Measurements from ENCODE around the gene MANSC4. TPM values are rescaled to one million over a fixed set of nuclear protein-coding genes. Genes with fewer than 3 reads are reported as not detected.

The MANSC4 gene
- polyA plus RNA-seq, 1 donor, result 0.32 TPM

DNA sequence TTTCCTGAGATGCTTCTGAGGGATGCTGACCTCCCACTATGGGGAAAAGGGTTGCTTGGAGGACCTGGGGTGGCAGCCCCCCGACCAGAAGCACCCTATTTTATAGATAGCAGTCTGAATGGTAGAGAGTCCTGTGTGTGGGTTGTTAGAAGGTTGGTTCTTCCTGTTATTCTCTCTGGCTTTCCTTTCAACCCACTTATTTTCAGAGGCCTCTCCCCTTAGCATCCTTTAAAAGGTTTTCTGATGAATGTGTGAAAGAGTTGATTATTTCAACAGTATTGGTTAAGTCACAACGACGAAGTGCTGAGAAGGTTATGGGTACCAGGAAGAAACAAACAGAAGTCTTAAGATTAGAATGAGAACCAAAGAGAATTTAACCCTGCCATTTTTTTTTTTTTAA is 20.8 kb upstream of the MANSC4 start:
- no peak for DNase-seq (ENCODE audit: low read depth)

GRCh38 chr12:27797301-27798025 is 17.4 kb upstream of the MANSC4 start:
- no peak for DNase-seq (ENCODE audit: low read depth)

DNA sequence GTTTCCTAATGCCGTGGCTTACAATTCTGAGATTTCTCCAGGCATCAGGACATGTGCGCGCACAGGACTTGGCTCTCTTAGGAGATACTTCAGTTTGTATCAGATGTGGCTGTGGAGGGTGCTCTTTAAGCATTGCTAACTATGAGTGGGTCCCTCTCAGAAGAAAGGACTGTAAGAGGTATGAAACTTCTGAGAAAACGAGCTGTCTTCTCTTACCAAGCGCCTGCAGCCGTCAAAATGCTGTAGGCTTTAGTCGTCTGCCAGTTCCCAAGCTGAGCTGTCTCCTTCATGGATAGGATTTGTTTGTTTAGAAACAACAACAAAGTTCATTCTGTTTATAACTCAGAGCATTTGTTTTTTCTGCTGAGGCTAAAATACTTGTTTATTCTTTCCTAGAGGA is 16.1 kb upstream of the MANSC4 start:
- no peak for DNase-seq (ENCODE audit: low read depth)

GRCh38 chr12:27794818-27795584 is 15.0 kb upstream of the MANSC4 start:
- no peak for DNase-seq (ENCODE audit: low read depth)

- DNase-seq (ENCODE audit: low read depth), result no peak
These were observed 10.1 kb upstream of the MANSC4 start for GRCh38 chr12:27790179-27790578.

DNA sequence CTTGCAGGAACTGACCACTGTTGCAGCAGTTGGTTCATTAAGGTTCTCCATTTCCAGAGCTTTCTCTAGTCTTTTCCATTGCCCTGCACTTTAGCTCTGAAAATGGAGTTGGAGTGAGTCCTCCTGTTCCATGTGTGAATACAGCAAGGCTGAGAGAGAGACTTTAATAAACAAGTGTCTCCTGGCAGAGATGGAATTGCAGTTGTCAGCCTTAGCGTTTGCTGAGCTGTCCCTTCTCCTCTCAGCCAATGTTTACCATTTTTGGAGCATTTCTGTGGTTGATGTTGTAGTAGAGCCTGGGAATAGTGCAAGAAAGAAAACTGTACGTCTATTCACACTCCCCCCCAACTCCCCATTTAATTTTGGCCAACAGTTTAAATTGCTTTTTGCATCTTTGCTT is 7.5 kb upstream of the MANSC4 start:
- no peak for DNase-seq (ENCODE audit: low read depth)

DNA sequence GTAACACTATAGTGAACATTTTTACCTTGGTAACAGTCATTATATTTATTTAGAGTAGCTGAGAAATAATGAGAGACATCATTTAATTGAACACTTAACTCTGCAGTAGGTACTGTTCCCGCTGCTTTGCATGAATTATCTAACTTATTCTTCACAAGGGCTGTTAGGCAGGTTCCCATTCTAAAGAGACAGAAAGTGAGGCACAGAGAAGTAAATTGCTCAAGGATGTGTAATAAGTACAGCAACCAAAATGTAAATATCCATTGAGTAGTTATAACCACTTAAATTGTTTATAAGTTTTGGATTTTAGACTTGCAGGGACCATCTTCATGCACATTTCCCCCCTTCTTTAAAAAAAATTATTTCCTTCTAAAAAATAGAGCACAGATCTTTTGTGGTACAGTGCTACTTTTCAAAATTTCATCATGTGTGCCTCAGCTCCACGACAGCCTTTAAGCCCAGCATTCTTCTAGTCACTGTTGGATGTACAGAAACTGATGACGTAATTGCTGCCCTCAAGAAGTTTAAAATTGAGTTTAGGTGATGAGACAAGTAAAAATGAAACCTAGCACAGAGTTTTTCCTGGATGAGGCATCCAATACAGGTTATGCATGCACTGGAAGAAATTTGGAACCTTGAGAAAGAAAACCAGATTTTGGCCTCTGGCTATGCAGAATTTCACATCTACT is 6.0 kb upstream of the MANSC4 start:
- DNase-seq (ENCODE audit: low read depth), result no peak

GRCh38 chr12:27782481-27782880 is 2.4 kb upstream of the MANSC4 start:
- DNase-seq (ENCODE audit: low read depth), result no peak

DNA sequence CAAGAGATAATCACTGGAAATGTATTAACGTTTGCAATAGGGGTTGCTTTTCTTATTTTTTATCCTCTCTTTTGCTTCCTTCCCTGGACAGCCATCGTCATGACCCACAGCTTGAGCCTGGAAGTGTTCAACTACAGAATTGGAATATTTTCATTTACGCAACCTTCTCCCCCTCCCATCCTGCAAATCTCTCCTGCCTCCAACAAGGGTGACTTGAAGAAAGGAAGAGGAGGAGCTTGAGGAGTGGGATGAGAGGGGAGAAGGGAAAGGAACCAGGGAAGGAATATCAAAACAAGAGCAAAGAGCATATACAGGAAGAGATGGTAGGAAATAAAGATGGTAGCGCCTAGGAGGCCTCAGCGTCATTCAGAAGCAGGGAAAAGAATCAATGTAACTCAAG is 1.6 kb upstream of the MANSC4 start:
- no peak for DNase-seq (ENCODE audit: low read depth)

DNA sequence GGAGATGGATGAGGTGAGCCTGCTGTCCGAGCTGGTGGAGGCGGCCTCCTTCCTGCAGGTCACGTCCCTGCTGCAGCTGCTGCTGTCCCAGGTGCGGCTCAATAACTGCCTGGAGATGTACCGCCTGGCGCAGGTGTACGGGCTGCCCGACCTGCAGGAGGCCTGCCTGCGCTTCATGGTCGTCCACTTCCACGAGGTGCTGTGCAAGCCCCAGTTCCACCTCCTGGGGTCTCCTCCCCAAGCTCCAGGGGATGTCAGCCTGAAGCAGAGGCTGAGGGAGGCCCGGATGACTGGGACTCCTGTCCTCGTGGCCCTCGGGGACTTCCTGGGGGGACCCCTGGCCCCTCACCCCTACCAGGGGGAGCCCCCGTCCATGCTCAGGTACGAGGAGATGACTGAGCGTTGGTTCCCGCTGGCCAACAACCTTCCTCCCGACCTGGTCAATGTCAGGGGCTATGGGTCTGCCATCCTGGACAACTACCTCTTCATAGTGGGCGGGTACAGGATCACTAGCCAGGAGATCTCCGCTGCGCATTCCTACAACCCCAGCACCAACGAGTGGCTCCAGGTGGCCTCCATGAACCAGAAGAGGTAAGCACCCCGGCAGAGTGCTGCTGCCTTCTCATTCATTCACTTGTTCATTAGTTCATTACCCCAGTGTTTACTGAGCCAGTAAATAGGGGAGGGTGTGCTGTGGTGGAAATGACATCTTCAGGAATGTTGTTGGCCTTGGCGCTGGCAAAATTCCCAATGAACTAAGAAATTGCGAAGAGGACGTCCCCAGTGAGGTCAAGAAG is 774 bp upstream of the MANSC4 start:
- no peak for DNase-seq (ENCODE audit: low read depth)

- DNase-seq (ENCODE audit: low read depth), result no peak
These were observed 568 bp downstream of the MANSC4 start for GRCh38 chr12:27779416-27779919.

GRCh38 chr12:27778206-27778605 is 1.8 kb downstream of the MANSC4 start:
- DNase-seq (ENCODE audit: low read depth), result no peak

DNA sequence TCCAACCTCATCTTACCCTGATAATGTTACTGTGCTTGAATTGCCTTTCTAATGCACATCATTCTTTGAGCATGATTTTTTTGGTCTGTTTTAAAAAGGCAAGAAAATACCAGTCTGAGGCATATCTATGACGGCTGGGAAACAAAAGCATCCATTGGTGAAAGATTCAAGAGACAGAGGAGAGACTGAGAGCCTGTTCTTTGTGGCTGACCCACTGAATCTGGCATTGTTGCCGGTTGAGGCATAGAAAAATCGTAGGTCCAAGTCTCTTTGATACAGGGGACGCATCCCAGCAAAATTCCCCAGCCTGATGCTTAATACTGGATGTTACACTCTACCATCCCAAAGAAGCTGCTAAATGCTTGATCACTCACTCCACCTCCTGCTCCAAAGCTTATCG is 2.9 kb downstream of the MANSC4 start:
- no peak for DNase-seq (ENCODE audit: low read depth)

DNA sequence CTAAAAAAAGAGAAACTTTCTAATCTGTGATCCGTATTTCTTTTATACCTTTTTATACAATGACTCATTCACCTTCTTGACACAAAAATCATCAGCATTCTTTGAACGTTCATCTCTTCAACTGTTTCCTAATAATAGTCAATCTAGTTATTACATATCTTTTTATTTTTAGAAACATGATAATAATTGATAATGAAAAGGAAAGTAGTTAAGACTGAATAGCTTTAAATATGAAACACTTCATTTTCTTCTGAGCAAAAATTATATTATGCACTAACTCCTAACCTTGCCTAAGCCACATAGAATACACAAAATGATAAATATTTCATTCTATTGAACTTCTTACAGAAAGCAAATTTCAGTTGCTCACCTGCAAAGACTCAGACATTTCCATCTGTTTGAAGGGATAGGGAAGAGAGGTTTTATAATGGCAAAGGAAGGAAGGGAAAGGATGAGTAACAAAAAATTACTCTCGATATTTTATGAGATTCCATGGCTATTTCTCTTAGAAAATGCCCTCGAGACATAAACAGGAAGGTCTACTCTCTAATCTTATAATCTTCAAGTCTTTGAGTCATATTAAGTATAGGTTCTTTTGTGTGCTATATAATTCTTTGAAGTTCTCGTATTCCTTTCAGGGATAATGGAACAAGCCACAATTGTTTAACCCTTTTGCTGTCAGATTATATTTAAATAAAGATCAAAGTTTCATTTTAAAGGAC is 7.5 kb downstream of the MANSC4 start:
- DNase-seq (ENCODE audit: low read depth), result no peak

DNA sequence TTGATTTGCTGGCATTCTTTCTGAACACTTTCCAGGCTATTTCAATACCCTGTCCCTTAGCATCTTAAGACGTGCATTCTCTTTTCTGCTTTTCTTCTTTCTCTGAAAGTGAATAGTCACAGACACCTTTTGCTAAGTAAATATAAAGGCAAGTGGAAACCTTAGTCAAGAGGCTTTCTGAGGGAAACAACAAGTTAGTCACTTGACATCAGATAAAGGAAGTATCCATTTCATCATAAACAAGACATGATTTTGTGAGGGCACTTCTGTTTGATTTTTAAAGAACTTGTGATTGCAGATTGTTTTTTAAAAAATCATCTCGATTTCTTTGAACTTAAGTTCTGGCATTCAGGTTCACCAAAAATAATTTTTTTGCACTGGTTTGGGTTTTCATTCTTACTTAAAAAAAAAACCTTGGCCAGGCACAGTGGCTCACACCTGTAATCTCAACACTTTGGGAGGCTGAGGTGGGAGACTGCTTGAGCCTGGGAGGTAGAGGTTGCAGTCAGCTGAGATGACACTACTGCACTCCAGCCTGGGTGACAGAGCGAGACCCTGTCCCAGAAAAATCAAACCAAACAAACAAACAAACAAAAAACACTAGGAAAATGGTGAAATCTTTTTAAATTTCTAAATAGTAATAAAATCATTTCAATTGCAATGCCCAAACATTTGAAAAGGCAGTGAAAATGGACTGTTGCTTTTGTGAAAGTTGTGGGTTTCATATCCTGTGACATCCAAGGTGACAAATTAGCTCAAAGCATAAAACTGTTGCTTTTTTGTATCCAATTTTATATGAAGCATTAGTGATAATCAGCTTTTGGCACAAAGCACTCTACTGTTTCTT is 8.3 kb downstream of the MANSC4 start:
- DNase-seq (ENCODE audit: low read depth), result no peak

DNA sequence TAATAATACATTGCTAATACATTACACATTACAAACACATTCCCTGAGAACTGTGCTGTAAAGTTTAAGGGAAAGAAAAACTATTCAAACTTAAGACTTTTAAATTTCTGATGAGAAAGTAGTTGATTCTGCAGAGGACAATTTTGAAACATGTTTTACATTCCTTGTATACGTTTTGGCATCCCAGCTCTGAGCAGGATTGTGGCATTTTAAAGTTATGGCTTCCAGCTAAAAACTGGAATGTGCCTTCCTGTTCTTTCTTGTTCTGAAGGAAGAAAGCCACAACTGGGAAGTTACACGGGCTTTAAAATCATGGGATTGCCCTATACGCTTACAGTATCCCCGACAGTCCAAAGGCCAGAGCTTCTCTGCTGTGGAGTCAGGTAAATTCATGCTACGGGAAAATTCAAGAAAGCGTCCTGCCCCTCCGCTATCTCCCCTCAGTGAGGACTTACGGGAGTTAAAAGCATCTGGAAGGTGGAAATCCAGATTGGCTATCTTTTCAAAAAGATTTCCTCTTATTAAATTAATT is 10.8 kb downstream of the MANSC4 start:
- DNase-seq (ENCODE audit: low read depth), result no peak

DNA sequence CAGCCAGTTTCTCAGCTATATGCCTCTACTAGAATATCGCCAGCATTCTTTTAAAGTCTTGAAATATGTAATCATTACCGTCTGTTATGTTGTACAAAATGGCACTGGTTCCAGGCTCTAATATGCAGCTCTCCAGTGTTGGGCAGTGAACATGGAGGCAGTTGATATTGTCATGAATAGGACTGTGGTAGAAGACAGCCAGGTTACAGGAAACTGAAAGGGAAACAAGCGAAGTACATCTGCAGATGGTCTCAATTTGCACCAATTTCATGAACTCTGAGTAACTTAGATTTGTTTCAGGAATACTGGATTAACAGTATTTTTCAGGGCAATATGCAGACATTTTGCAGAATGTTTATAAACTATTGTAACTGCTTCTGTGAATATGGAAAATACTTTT is 13.4 kb downstream of the MANSC4 start:
- DNase-seq (ENCODE audit: low read depth), result no peak

DNA sequence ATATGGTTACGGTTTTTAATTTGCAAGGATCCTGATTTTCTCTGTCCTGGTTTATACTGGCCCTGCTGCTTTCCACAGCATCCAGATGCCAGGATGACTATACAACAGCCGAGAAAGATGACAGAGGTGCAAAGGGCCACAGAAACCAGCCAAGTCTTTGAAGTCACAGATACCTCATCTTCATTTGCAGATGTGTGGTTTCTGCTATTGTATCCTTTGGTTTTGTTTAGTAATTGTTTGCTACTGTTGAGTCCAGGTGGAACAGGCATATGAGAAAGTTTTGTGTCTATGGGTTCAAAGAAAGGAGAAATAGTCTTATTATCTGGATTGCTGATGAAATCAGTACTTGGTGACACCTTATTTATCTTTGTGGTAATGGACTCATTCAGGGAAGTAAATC is 17.3 kb downstream of the MANSC4 start:
- no peak for DNase-seq (ENCODE audit: low read depth)

DNA sequence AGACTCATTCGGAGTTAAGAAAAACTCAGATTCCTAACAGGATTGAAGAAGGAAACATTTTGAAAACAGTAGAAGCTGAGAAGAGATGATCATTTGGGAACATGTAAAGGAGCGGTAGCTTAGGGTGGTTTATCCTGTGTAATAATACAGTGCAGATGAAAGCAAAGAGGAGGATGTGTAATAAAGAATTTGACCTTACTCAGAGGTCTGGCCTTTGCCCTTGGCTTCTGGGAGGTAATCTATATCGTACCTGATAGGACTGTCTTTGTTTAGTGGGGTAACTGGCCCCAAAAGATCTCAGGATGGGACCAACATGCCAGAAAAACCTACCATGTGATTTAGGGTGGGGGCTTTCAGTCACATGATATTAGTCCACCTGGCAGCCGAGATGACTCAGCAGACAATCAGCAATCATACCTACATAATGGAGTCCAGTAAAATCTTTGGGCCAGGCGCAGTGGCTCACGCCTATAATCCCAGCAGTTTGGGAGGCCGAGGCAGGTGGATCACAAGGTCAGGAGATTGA is 23.3 kb downstream of the MANSC4 start:
- DNase-seq (ENCODE audit: low read depth), result no peak

DNA sequence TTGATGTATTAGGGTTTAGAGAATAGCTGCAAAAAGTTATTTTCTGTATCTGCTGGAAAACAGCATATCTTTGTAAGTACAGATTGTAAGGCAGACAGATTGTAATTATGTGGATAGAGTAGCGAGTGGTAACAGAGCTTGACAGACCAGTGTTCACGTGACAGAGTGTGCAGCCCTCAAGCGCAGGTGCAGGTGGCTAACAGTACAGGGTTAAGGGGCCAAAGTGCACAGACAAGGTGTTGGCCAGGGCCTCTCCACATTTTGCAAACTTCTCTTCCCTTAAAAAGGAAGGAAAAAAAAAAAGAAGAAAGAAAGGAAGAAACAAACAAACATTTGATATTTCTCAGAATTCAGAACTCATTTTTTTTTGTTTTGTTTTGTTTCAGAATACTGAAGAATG is 25.2 kb downstream of the MANSC4 start:
- DNase-seq (ENCODE audit: low read depth), result no peak

All from forelimb muscle (tissue), 1 donor.